ENCODE results near the gene UBE2R2. TPM values are rescaled to one million over a fixed set of nuclear protein-coding genes. Genes with fewer than 3 reads are reported as not detected.

UBE2R2 gene
- total and polyA plus RNA-seq, 10 of the 15 experiments (the other 5 are each of a cell fraction or from before 2014, with no cell fraction given), result 7.2 to 32.8 (median 17.2) TPM

DNA sequence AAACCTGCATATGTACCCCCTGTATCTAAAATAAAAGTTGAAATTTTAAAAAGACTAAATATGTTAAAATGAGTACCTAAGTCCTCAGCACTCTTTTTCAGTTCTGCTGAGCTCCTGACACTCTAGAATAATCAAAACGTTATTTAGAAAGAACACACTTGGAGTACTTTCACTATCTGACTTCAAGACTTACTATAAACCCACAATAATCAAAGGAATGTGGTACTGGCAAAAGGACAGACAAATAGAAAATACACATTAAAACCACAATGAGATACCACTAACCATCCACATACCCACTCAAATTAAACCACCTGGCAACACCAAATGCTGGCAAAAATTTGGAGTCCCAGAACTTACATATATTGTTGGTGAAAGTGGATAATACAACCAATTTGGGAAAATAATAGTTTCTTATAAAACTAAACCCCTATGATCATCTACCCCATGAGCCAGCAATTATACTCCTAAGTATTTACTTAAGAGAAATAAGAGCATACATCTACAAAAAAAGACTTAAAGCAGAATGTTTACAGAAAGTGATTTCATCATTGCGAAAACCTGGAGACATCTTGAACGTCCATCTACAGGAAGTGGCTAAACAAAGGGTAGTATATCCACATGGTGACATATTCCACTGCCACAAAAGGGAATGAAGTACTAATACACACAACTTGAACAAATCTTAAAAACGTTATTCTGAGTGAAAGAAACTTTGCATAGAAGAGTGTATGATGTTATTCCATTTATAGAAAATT lies 34.4 kb upstream of the UBE2R2 start (continued):
- TF ChIP-seq ATF2 (IDR thresholded peaks at IDR 0.05; ENCODE audit: low read length) (no peak), ZZZ3 (IDR thresholded peaks at IDR 0.05; ENCODE audit: control insufficient read depth, insufficient read length, low read depth) (no peak)

GRCh38 chr9:33785914-33786313 lies 31.0 kb upstream of the UBE2R2 start:
- H2AFZ ChIP-seq (ENCODE audit: control insufficient read depth, low read depth, low read length), result no peak overlapping the region
- TF ChIP-seq KAT2A (conservative IDR thresholded peaks at IDR 0.05; ENCODE audit: control insufficient read depth, low read depth, low read length), result no peak
- no peak for TF ChIP-seq CHD2 (IDR thresholded peaks at IDR 0.05; ENCODE audit: borderline replicate concordance, low read depth, low read length)
- TF ChIP-seq EZH2 (IDR thresholded peaks at IDR 0.05; ENCODE audit: borderline replicate concordance, control insufficient read depth, low read depth, low read length), result no peak
- no peak for TF ChIP-seq MYB (IDR thresholded peaks at IDR 0.05; ENCODE audit: borderline replicate concordance, low read depth, low read length)
- TF ChIP-seq CTCF (IDR thresholded peaks at IDR 0.05 in 2 of 3, conservative IDR thresholded peaks at IDR 0.05 in 1 of 3; ENCODE audit: control insufficient read depth in 2 of 3, extremely low read depth in 1 of 3, insufficient read depth in 1 of 3, low read depth in 3 of 3, low read length in 3 of 3), result peak; percentile 11 to 25 (median 24); a peak in 3 of 6 replicates
- no peak for TF ChIP-seq ETV6 (conservative IDR thresholded peaks at IDR 0.05 in 1 of 2, IDR thresholded peaks at IDR 0.05 in 1 of 2; ENCODE audit: borderline replicate concordance in 1 of 2, low read depth in 1 of 2)
- TF ChIP-seq, protein P1, sequence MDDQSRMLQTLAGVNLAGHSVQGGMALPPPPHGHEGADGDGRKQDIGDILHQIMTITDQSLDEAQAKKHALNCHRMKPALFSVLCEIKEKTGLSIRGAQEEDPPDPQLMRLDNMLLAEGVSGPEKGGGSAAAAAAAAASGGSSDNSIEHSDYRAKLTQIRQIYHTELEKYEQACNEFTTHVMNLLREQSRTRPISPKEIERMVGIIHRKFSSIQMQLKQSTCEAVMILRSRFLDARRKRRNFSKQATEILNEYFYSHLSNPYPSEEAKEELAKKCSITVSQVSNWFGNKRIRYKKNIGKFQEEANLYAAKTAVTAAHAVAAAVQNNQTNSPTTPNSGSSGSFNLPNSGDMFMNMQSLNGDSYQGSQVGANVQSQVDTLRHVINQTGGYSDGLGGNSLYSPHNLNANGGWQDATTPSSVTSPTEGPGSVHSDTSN (IDR thresholded peaks at IDR 0.05; ENCODE audit: insufficient replicate concordance, low read depth, low read length), result no peak
- 0 out of 2 replicates have a peak, but pooled peaks have one; percentile 12 for TF ChIP-seq RAD21 (IDR thresholded peaks at IDR 0.05; ENCODE audit: insufficient read depth, low read depth, low read length)
- TF ChIP-seq ZZZ3 (IDR thresholded peaks at IDR 0.05; ENCODE audit: control insufficient read depth, insufficient read length, low read depth), result no peak
- TF ChIP-seq RELA (IDR thresholded peaks at IDR 0.05; ENCODE audit: borderline replicate concordance, partially characterized antibody), result no peak
- TF ChIP-seq, protein P2, sequence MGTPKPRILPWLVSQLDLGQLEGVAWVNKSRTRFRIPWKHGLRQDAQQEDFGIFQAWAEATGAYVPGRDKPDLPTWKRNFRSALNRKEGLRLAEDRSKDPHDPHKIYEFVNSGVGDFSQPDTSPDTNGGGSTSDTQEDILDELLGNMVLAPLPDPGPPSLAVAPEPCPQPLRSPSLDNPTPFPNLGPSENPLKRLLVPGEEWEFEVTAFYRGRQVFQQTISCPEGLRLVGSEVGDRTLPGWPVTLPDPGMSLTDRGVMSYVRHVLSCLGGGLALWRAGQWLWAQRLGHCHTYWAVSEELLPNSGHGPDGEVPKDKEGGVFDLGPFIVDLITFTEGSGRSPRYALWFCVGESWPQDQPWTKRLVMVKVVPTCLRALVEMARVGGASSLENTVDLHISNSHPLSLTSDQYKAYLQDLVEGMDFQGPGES (IDR thresholded peaks at IDR 0.05), result no peak

More at GRCh38 chr9:33785914-33786313, 31.0 kb upstream of the UBE2R2 start:
- no peaks in the 10 kb centered on the region for H3K79me2 ChIP-seq (ENCODE audit: control insufficient read depth, insufficient read depth, low read length)
- 21% methylated on average over 5 of the region's 5 CpGs for WGBS (ENCODE audit: insufficient coverage, insufficient replicate concordance, low lambda C conversion rate, missing lambda C conversion rate)
- ChIA-PET RAD21 (ENCODE audit: unreplicated experiment) (no interaction called here), POLR2A (no interaction called here), SMC1A (ENCODE audit: uncharacterized antibody, unreplicated experiment) (no interaction called here), CTCF (interaction anchor here (2.0 kb wide), 1 partner anchor 27 kb away, joined by 10 read pairs; no protein-coding TSS in a partner anchor)
- no peaks in the 10 kb centered on the region for H3K27me3 ChIP-seq (replicated peaks in 1 of 2; ENCODE audit: control insufficient read depth in 2 of 2, insufficient read depth in 2 of 2, low read length in 1 of 2)
- no peaks in the 10 kb centered on the region for H3K9me3 ChIP-seq (replicated peaks; ENCODE audit: control insufficient read depth, insufficient read depth, low read length)
- H3K9ac ChIP-seq (ENCODE audit: control insufficient read depth, insufficient read depth, low read length), result no peak overlapping the region
- no peak overlapping the region for H3K27ac ChIP-seq (ENCODE audit: control insufficient read depth, insufficient read depth)
- DNase-seq (ENCODE audit: low read depth, low spot score) (no peak), FAIRE-seq (peak; percentile 65), ATAC-seq (peak; percentile 60; the same call in 2 of the 3 replicates)
- H3K4me3 ChIP-seq, result no peak overlapping the region
- in situ Hi-C loops (cut with MboI), result no loop called here
- intact Hi-C loops (cut with micrococcal nuclease; ENCODE audit: unreplicated experiment), result no loop called here
- no TSS peak for BruUV-seq (replicated peaks)
- H4K20me1 ChIP-seq (ENCODE audit: control insufficient read depth, insufficient read depth), result no peaks in the 10 kb centered on the region
- no peaks in the 10 kb centered on the region for H3K4me1 ChIP-seq (ENCODE audit: control insufficient read depth, insufficient read depth, low read length)
- H3K4me2 ChIP-seq (ENCODE audit: control insufficient read depth, insufficient read depth), result no peak overlapping the region
- H3K36me3 ChIP-seq (ENCODE audit: control insufficient read depth in 2 of 2, insufficient read depth in 2 of 2, low read length in 1 of 2), result no peaks in the 10 kb centered on the region

Measured in GM12878 (cell line).